Measurements from ENCODE around the gene SPHK2. TPM values are rescaled to one million over a fixed set of nuclear protein-coding genes. Genes with fewer than 3 reads are reported as not detected.

Gene SPHK2
- total and polyA plus RNA-seq, 2 of the 8 experiments (the other 6 are each of a cell fraction or from before 2014, with no cell fraction given) = 43.9 to 60.9 TPM

- TF ChIP-seq RAD21 (IDR thresholded peaks at IDR 0.05 in 1 of 2, conservative IDR thresholded peaks at IDR 0.05 in 1 of 2; ENCODE audit: low read depth in 2 of 2, low read length in 2 of 2) (no peak), FOSL1 (IDR thresholded peaks at IDR 0.05; ENCODE audit: insufficient read depth, low read depth, low read length) (no peak), ZNF274 (IDR thresholded peaks at IDR 0.05; ENCODE audit: borderline replicate concordance, extremely low read depth, low read length) (no peak), NANOG (IDR thresholded peaks at IDR 0.05; ENCODE audit: insufficient read depth, low read depth, low read length, poor library complexity, severe bottlenecking) (peak; percentile 35), BACH1 (IDR thresholded peaks at IDR 0.05; ENCODE audit: low read length) (0 out of 2 replicates have a peak, but pooled peaks have one; percentile 34), EP300 (IDR thresholded peaks at IDR 0.05; ENCODE audit: borderline replicate concordance in 1 of 2, low read depth in 2 of 2, low read length in 2 of 2) (no peak), RNF2 (IDR thresholded peaks at IDR 0.05; ENCODE audit: borderline replicate concordance, low read depth, low read length, missing control alignments, poor library complexity, severe bottlenecking) (no peak), RXRA (IDR thresholded peaks at IDR 0.05; ENCODE audit: insufficient read depth, low read depth, low read length) (no peak), EGR1 (IDR thresholded peaks at IDR 0.05; ENCODE audit: borderline replicate concordance, low read depth, low read length) (peak; percentile 65; the same call in 1 of the 2 replicates), SIN3A (conservative IDR thresholded peaks at IDR 0.05 in 1 of 2, IDR thresholded peaks at IDR 0.05 in 1 of 2; ENCODE audit: low read depth in 1 of 2, low read length in 2 of 2) (peak in 1 of 2 experiments; percentile 77; a peak in 1 of 4 replicates), ATF3 (IDR thresholded peaks at IDR 0.05; ENCODE audit: insufficient read depth, low read depth, low read length) (peak; percentile 50; the same call in 1 of the 2 replicates), BRCA1 (IDR thresholded peaks at IDR 0.05; ENCODE audit: low read depth, low read length) (no peak), KDM1A (IDR thresholded peaks at IDR 0.05; ENCODE audit: borderline replicate concordance, low read length) (no peak), CTBP2 (IDR thresholded peaks at IDR 0.05; ENCODE audit: borderline replicate concordance, insufficient read depth, insufficient read length, low read length) (no peak), SIX5 (IDR thresholded peaks at IDR 0.05; ENCODE audit: low read depth, low read length) (peak; percentile 98), NRF1 (IDR thresholded peaks at IDR 0.05; ENCODE audit: low read depth, low read length) (no peak), EZH2 (IDR thresholded peaks at IDR 0.05; ENCODE audit: low read depth, low read length, severe bottlenecking) (no peak)
- TF ChIP-seq, protein P1, sequence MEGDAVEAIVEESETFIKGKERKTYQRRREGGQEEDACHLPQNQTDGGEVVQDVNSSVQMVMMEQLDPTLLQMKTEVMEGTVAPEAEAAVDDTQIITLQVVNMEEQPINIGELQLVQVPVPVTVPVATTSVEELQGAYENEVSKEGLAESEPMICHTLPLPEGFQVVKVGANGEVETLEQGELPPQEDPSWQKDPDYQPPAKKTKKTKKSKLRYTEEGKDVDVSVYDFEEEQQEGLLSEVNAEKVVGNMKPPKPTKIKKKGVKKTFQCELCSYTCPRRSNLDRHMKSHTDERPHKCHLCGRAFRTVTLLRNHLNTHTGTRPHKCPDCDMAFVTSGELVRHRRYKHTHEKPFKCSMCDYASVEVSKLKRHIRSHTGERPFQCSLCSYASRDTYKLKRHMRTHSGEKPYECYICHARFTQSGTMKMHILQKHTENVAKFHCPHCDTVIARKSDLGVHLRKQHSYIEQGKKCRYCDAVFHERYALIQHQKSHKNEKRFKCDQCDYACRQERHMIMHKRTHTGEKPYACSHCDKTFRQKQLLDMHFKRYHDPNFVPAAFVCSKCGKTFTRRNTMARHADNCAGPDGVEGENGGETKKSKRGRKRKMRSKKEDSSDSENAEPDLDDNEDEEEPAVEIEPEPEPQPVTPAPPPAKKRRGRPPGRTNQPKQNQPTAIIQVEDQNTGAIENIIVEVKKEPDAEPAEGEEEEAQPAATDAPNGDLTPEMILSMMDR (IDR thresholded peaks at IDR 0.05; ENCODE audit: control extremely low read depth in 1 of 3, insufficient read depth in 1 of 3, low read depth in 1 of 3, low read length in 3 of 3) = no peak
Measured at GRCh38 chr19:48644839-48645619, 25.7 kb downstream of the SPHK2 start (continued).

All from H1 (cell line).